ENCODE data around the gene MRPL58.

Gene MRPL58

DNA sequence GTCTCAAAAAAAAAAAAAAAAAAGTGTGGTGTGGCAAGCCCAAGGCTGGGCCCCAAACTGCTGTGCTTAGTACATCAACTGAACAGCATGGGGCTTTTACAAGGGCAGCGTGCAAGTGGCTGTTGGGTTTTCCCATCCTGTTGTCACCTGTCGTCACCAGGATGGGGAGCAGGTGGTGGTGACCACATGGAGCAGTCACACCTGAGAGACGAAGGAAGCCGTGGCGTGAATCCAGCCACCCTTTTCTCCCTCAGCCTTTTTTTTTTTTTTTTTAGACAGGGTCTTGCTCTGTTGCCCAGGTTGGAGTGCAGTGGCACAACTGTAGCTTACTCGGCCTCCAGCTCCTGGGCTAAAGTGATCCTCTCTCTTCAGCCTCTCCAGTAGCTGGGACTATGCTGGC, 4.1 kb upstream of the MRPL58 start:
- no peak overlapping the region for H3K4me3 ChIP-seq (ENCODE audit: low read depth, low read length)
- ChIA-PET POLR2A (interaction anchor here (1.0 kb wide), 1 partner anchor 21 kb away, joined by 3 read pairs; the partner anchor contains the start of gene CDR2L), CTCF (interaction anchor here (2.6 kb wide), 1 partner anchor 47 kb away, joined by 15 read pairs; no protein-coding TSS in a partner anchor)
- TF ChIP-seq, protein P1, sequence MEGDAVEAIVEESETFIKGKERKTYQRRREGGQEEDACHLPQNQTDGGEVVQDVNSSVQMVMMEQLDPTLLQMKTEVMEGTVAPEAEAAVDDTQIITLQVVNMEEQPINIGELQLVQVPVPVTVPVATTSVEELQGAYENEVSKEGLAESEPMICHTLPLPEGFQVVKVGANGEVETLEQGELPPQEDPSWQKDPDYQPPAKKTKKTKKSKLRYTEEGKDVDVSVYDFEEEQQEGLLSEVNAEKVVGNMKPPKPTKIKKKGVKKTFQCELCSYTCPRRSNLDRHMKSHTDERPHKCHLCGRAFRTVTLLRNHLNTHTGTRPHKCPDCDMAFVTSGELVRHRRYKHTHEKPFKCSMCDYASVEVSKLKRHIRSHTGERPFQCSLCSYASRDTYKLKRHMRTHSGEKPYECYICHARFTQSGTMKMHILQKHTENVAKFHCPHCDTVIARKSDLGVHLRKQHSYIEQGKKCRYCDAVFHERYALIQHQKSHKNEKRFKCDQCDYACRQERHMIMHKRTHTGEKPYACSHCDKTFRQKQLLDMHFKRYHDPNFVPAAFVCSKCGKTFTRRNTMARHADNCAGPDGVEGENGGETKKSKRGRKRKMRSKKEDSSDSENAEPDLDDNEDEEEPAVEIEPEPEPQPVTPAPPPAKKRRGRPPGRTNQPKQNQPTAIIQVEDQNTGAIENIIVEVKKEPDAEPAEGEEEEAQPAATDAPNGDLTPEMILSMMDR (IDR thresholded peaks at IDR 0.05; ENCODE audit: insufficient read depth, low read length, missing control alignments), result no peak
- no peak for DNase-seq (ENCODE audit: low read depth, low spot score)

DNA sequence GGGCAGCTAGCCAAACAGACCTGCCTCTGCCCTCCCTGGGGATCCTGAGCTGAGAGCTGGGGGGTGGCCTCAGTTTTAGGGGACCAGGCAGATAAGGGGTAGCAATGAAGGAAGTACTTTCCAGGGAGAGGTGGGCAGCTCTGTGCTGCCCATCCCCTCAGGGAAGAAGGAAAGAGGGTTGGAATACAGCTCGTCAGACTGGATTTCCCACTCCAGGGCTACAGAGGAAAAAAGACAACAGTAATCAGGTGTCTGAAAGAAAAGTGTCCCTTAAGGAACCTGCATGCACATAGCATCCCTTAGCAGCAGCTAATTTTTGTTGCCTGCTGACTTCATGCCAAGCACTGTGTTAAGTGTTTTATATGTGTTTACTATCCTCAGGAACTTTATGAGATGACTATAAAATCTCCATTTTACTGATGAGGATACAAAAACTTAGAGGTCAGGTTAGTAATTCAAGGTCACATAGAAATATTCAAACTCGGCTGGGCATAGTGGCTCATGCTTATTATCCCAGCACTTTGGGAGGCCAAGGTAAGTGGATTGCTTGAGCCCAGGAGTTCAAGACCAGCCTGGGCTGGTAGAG, 3.2 kb upstream of the MRPL58 start:
- CTCF ChIA-PET, result interaction anchor here (1.5 to 5.0 kb wide), 2 partner anchors 20 to 47 kb away, joined by 4 to 46 read pairs; partner anchors contain the start of gene CDR2L
- no peak overlapping the region for H3K4me3 ChIP-seq (ENCODE audit: low read depth, low read length)
- TF ChIP-seq, protein P1 (IDR thresholded peaks at IDR 0.05; ENCODE audit: insufficient read depth, low read length, missing control alignments), result no peak
- POLR2A ChIA-PET, result interaction anchor here (0.6 to 1.0 kb wide), 2 partner anchors 22 to 208 kb away, joined by 3 read pairs; partner anchors contain the start of gene CDR2L
- no peak for DNase-seq (ENCODE audit: low read depth, low spot score)

DNA sequence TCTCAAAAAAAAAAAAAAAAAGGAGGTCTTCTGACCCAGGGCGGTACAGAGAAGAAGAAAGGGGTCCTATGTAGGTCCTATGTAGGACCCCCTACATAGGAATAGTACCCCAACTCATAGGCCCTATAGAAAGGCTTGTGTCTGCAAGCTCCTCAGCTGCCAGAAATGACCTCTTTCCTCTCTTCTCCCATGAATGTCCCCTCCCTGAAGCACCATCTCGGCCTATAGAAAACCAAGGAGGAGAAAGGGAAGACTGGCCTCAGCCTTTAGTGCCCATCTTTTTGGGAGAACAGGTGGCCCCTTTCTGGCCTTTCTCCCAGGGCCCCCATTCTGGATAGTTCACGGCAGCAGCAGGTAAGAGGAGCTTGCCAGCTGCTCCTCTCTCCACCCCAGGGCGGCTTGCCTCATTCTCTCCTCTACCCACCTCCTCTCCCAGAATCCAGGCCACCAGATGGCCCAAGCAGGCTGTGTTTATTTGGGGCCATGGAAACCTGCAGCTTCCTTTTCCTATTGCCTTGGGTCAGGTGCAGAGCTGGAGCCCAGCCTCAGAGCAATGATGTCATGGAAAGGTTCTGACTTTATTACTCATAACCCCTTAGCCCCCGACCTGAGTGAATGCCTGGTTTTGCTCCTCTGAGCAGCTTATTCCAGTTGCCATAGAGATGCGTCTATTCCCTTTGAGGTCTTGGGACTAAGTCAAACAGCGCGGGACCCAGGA, 1.6 kb upstream of the MRPL58 start:
- TF ChIP-seq, protein P1 (IDR thresholded peaks at IDR 0.05; ENCODE audit: insufficient read depth, low read length, missing control alignments), result no peak
- no peak for DNase-seq (ENCODE audit: low read depth, low spot score)
- H3K4me3 ChIP-seq (ENCODE audit: low read depth, low read length), result no peak overlapping the region
- POLR2A ChIA-PET, result interaction anchor here (1.0 to 3.3 kb wide), 4 partner anchors 20 to 37 kb away, joined by 3 to 45 read pairs (median 4); partner anchors contain the start of gene CDR2L
- CTCF ChIA-PET, result interaction anchor here (0.8 to 5.0 kb wide), 13 partner anchors 8 to 189 kb away, joined by 3 to 74 read pairs (median 13); partner anchors contain the start of gene CDR2L

DNA sequence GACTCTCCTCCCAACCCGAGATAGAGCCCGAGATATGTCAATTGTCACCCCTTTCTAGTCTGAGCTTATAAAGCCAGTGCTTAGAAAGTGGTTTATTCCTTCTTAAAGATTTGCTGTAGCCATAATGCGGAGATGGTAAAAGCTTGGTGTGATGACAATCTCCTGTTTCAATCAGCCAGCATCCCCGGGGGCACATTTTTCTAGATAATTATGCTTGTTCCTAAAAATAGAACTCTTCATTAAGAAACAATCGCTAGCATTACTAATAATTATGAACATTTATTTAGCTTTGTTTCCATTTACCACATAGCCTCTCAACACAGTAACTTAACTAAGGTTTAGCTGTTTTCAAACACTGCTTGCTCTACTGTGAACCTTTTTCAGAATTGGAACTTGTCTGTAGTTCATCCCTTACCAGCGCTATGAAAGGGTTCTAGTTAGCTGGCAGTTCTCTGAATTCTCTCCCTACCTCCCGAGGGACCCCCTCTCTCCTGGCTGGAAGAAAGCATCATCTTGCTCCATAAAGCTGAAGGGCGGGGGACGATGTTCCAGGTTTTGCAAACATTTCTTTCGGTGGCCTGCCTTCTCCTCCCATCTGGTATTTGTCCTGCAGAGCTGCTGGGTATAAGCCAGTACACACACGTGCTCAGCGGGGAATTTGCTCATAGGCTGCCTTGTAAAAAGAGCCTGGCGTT, 922 bp upstream of the MRPL58 start:
- peak overlapping the region; percentile 86 for H3K4me3 ChIP-seq (ENCODE audit: low read depth, low read length)
- POLR2A ChIA-PET, result interaction anchor here (0.9 to 3.3 kb wide), 11 partner anchors 9 to 50 kb away, joined by 3 to 45 read pairs (median 5); partner anchors contain the start of genes ATP5PD, CDR2L and KCTD2
- CTCF ChIA-PET, result interaction anchor here (0.8 to 5.0 kb wide), 22 partner anchors 9 to 266 kb away, joined by 3 to 74 read pairs (median 5); partner anchors contain the start of genes CDR2L, OTOP2 and USH1G
- TF ChIP-seq, protein P1 (IDR thresholded peaks at IDR 0.05; ENCODE audit: insufficient read depth, low read length, missing control alignments), result no peak
- DNase-seq (ENCODE audit: low read depth, low spot score), result no peak

DNA sequence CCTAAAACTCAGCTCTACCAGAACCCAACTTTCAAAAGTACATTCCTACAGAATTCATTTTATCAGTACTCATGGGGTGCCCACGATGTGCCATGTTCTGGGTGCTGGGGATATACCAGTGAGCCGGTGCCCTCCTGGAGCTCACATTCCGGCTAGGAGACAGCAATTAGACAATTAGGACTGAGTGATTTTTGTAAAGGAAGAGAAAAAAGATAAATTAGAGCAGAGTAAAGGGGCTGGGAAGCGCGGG, 449 bp upstream of the MRPL58 start:
- ChIA-PET POLR2A (interaction anchor here (0.9 to 3.3 kb wide), 10 partner anchors 9 to 51 kb away, joined by 3 to 45 read pairs (median 6); partner anchors contain the start of genes ATP5PD, CDR2L and KCTD2), CTCF (interaction anchor here (0.8 to 5.0 kb wide), 21 partner anchors 9 to 266 kb away, joined by 3 to 74 read pairs (median 5); partner anchors contain the start of genes CDR2L, OTOP2 and USH1G)
- H3K4me3 ChIP-seq (ENCODE audit: low read depth, low read length), result peak overlapping the region; percentile 86
- TF ChIP-seq, protein P1 (IDR thresholded peaks at IDR 0.05; ENCODE audit: insufficient read depth, low read length, missing control alignments), result no peak
- DNase-seq (ENCODE audit: low read depth, low spot score), result no peak

All from AG04449 (cell line).